Stimulated activated CD8-positive, alpha-beta memory T cell treated with anti-CD3 and anti-CD28 coated beads, Interleukin-15, amount 100 ng/mL, for 4 hours (primary cell): ENCODE data around the gene EEF1E1.

Experiments
- DNase-seq, 2 donors: peaks; one replicate each; pipeline ENCODE4 v3.0.0-alpha.2; 2020; ENCODE audit warnings: low read depth in 2 of 2

Gene EEF1E1

DNA sequence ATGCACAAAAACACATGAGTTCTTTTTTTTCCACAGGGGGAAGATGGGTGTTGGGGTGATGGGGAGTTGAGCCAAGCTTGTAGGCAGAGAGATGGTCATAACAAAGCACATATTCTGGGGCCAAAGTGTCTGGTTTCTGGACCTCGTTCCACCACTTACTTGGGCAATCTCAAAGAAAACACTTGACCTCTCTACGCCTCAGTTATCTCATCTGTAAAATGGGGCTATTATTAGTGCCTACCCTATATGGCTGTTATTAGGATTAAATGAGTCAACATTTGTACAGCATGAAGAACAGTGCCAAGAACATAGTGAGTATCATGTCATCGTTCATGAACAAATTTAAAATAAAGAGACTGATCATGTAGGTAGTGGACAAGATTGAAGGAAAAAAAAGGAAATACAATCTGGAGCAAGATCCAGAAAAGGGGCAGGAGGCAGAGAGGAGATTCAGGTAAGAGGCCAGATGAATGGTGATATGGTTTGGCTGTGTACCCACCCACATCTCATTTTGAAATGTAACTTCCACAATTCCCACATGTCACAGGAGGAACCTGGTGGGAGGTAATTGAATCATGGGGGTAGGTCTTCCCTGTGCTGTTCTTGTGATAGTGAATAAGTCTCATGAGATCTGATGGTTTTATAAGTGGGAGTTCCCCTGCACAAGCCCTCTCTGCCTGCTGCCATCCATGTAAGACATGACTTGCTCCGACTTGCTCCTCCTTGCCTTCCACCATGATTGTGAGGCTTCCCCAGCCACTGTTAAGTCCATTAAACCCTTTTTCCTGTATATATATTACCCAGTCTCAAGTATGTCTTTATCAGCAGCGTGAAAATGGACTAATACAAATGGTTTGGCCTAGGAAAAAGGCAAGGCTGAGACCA lies 14.2 kb downstream of the EEF1E1 start:
- DNase-seq, result no peak

DNA sequence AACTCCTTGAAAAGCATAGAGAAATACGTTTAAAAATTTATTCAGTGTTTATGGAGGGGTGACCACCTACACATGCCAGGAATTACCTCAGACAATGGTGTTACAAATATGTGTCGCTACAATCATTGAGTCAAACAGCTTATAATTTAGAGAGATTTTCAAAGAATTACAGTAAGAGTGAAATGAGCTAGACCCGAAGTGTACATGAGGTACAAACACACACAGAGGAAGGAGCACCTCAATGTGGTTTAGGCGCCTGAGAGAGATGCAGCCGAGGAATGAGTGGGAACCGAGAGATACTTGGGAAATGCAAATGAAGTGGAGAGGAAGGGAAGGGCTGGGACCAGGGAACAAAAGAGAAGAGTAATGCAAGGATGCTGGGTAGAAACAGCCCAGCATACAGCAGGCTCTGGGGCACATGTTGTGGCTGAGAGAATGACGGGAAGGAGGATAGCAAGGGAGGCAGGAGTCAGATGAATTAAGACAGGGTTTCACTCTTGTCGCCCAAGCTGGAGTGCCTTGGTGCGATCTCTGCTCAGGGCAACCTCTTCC lies 15.5 kb downstream of the EEF1E1 start:
- DNase-seq, result no peak

DNA sequence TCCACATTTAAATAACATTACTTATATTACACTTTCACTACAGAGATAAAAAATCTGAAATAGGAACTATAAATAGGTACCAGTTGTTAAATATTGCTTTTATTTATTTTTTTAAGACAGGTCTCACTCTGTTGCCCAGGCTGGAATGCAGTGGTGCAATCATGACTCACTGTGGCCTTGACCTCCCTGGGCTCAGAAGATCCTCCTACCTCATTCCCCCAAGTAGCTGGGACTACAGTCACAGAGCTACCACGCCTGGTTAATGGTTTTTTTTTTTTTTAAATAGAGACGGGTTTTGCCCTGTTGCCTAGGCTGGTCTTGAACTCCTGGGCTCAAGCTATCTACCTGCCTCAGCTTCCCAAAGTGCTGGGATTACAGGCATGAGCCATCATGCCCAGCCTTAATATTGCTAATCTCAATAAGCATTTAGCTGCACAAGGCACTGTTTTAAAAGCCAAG lies 17.3 kb downstream of the EEF1E1 start:
- no peak for DNase-seq

DNA sequence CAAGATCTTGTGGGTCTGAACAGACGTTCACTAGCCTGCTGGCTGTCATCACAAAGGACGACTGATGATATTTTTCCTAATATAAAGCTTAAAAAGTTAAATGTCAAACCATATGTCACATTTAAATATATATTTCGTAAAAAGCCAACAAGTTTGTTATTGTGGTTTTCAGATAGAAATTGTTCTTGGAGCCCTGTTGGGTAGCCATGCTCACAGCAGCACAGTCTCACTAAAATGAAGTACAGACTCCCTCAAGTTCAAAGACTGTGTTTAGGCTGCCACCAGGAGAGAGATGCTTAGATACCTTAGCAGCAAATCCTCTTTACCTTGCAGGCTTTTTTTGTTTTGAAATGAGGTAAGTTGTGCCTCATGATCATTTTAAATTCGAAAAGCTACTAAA lies 17.8 kb downstream of the EEF1E1 start:
- DNase-seq, result no peak

DNA sequence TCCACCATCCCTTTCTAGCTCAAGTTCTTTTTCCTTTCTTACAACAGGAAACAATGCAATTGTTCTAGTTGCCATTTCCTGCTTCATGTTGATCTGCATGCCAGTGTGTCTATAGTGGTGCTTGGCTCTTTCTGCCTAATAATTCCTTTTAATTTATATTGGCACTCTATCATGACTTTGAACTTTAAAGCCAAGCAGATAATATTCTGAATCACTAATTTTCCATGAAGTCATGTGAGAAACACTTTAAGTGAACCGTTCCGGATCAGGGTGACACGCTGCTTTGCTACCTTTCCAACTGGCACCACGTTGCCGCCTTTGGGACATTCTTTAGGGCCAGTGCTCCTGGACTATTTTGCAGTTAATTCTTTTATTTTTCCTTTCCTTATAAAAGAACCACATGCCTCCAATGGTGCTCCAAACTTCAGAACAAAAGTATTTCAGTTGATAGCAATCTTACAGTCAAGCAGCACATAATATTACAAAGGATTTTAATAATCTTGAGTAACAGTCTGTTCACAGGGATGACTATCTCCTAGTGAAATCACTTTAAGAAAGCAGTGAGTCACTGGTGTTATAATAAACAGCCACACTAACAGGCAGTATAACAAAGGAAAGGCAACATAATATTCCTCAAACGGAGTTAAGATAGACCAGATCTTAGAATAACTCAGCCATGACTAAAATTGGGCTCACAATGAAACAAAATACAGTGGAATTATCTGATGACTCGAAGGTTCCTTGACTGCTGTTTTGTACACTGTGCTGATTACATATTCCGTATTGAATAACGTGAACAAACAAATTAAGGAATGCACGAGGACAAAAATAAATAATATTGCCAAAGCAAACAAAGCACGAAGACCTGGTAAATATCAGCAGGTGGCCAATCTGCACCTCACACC lies 19.1 kb downstream of the EEF1E1 start:
- DNase-seq, result no peak

DNA sequence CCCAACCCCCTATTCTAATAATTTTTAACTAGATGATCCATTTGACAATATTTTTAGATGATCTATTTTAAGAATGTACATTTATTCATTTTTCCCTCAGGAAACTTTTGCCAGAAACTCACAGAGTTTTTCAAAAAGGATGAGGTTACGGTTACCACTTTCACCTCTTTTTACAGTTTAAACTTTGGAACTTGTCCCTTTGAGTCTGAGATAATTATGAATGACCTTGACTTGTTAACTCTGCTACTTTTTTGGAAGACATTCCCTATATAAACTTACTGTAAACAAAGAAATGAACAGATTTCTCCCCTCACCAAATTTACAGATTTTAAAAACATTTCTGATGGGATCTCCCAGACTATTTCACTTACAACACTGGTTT lies 19.8 kb downstream of the EEF1E1 start:
- DNase-seq, result no peak

DNA sequence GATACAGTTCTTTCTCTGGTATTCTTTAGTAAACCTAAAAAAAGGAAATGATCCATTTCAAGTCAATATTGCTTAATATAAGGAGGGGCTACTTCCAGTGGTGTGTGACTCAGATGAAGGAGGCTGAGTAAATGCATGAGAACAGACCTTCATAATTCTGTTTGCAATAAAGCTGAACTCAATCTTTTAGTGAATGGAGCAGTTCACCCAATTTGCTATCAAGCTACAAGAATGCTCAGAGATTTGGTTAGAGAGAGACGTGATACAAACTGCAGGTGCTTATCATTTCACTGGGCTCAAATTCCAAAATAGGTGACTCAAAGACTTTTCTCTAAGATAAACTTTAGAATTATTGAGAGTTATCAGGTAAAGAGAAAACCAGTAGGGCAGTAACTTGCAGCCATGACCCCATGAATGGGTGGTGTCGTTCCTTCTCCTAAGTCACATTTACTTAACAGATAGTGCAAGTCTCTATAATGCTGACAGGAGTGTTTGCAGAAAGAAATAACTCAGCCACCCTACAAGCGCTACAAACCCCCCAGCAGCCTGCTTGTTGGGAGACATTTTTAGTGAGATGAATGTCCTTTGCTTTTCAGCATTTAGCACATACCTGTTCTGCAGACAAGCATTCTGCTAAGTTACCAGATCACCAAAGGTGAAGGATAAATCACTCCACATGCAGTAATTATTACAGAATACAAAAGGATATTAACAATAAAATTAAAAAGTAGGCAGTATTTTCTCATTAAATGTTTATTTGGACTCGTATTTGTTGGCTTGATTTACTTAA lies 21.8 kb downstream of the EEF1E1 start:
- DNase-seq, result no peak

DNA sequence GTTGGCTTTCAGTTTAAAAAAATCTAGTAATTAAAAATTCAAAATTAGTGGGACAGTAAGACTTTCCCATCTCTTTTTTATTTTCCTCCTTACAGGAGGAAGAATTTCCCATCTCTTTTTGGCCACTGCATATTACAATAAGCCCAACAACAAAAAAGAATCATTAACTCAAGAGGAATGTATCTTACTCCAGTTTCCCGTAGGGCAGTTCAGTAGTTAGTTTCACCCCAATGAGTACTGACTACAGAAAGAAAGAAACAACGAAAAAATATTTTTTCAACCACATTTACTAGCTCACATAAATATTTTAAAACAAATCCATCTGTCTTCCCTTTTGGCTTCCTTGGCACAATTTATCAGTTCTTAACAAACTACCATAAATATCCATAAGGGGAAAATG lies 23.2 kb downstream of the EEF1E1 start:
- DNase-seq, result no peak

DNA sequence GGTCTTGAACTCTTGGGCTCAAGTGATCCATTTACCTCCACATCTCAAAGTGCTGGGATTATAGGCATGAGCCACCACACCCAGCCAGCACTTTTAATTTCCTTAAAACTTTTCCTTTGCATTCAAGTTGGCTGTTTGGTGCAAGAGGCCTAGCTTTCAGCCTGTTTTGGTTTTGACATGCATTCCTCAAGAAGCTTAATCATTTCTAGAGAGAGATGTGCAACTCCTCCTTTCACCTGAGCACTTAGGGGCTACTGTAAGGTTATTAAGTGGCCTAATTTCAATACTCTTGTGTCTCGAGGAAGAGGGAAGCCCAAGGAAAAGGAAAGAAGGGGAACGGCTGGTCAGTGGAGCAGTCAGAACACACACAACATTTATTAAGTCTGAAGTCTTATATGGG lies 24.4 kb downstream of the EEF1E1 start:
- no peak for DNase-seq

DNA sequence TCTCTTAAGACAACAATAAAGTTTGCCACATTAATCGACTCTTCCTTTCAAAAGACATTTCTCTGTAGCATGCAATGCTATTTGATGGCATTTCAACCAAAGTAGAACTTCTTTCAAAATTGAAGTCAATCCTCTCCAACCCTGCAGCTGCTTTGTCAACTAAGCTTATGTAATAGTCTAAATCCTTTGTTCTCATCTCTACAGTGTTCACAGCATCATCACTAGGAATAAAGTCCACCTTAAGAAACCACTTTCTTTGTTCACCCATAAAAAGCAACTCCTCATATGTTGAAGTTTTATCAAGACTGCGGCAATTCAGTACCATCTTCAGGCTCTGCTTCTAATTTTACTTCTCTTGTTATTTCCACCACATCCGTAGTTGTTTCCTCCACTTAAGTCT lies 26.6 kb downstream of the EEF1E1 start:
- no peak for DNase-seq

DNA sequence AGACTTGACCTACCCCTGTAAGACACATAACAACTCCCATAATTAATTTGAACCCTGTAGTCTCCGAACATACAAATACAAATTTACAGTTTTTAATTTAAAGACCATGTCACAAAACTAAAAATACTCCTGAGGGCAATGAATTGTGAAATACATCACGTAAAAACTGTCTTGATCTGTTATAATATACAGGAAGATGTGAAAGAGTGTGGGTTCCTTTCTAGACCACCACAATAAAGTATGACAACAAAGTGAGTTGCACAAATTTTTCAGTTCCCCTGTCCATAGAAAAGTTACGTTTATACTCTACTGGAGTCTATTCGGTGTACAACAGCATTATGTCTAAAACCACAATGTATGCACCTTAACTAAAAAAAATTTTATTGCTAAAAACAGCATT lies 27.2 kb downstream of the EEF1E1 start:
- no peak for DNase-seq

DNA sequence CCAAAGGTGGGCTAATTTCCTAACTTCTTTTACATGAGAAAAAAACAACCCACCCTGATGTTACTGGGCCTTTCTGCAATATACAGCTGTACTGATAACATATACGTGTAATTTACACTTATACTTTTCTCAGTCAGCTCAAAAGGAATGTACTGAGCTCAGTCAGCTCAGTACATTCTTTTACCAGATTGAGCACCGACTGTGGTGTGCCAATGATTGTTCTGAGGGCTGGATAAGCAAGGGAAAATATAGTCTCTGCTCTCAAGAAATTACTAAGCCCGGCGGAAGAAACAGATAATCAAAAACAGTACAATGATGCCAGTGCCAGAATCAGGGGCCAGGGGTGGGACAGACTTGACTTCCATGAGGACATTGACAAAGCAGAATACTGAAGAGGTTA lies 28.1 kb downstream of the EEF1E1 start:
- no peak for DNase-seq

DNA sequence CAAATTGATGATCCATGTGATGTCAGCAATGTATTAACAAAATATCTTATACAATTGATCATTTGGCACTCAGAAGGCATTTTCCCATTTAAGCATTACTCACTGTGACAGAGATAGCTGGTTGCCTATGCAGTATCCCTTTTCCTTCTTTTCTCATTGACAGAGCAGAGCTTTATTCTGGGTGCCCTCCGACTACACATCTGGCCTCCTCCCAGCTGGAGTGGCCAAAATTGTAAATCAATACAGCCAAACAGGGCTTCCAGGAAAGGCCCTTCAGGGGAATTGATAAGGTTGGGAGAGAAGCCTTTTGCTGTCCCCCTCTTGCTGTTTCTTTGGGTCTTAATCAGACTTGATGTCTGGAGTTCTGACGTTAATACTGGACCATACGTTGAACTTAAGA lies 28.6 kb downstream of the EEF1E1 start:
- DNase-seq, result no peak

DNA sequence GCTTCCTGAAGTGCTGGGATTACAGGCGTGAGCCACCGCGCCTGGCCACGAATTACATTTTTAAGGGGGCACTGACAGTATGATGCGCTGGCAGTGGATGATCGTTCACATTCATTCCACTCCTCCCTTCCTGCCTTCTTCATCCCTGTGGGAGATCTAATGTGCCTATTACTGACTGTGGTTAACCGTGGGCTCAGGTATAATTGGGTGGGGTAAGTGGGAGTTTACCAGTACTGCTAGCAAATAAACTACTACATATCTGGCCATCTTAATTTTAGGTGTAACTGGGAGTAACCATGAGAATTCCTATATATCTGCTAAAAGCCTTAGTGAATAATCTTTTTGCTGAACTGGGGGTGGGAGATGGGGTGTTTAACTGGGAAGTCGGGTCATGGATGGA lies 31.6 kb downstream of the EEF1E1 start:
- DNase-seq, result no peak

DNA sequence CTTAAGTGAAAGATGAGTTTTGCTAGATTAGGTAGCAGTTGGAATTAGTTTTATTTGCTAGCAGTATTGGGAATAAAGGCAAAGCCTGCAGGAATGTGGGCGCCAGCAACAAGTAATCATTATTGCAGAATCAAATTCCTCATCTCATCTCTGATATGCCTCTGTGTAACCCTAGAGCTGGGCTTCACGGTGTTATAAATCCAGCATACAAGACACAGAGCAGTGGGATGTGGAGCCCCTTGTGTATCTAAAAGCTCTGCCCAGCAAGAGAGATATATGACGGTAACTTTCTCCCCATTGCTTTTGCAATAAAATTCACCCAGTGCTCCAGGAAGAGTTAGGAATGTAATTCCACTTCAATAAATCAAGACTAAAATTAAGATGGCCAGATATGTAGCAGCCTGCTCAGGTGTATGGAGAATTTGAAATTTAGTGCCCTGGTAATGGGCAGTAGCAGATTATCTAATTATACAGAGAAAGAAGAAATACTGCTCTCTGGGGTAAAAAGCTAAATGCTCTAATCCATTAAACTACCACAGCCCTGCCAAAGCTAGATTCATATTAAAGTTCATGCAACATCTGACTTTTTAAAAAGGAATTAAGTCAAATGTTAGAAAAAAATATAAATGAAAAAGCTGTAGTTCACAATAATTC lies 32.6 kb downstream of the EEF1E1 start:
- no peak for DNase-seq

DNA sequence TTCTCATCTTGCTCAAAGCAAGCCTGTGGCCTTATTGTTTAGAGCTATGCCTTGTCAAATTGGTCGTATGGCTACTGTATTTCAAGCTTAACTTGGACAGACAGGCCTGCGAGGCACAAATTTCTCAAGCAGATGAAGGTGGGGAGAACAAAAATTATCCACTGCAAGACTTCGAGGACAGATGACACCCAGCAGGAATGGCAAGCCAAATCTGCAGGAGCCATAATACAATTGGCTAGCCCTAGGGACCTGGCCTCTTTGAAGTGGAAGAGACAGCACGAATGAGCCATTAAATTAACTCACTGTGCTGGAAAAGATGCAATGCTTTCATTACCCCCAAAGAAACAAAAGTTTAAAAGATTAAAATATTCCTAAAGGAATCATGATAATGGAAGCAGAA lies 33.2 kb downstream of the EEF1E1 start:
- no peak for DNase-seq

DNA sequence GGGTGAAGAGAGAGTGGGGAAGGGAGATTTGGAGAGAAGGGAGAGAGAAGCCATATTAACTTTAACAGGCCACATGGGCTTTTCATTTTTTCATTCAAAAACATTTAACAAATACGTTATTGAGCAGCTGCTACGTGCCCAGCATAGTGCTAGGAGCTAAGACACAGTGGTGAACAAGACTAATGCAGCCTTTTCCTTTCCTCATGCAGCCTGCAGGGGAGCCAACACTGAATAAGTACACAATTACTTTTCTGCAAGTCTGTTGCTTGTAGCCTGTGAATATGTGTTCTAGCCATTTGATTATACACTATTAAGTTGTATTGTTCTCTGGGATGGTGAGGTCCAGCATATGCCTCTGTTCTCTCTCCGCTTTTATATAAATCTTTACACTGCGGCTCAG lies 36.2 kb downstream of the EEF1E1 start:
- no peak for DNase-seq

DNA sequence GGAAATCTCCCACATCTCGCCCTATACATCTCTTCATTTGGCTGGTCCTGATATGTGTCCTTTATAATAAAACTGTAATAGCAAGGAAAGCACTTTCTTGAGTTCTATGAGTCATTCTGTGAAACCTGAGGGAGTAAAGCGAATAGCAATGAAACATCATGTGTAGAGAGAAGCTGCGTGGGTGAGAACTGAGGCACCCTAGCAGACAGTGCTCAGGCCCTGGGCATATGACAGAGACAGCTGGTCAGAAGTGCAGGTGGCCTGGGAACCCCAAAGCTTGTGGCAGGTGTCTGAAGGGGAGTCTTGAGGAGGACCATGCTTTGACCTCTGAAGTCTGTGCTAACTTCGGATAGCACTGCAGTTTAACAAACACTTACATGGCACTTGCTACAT lies 36.8 kb downstream of the EEF1E1 start:
- no peak for DNase-seq

DNA sequence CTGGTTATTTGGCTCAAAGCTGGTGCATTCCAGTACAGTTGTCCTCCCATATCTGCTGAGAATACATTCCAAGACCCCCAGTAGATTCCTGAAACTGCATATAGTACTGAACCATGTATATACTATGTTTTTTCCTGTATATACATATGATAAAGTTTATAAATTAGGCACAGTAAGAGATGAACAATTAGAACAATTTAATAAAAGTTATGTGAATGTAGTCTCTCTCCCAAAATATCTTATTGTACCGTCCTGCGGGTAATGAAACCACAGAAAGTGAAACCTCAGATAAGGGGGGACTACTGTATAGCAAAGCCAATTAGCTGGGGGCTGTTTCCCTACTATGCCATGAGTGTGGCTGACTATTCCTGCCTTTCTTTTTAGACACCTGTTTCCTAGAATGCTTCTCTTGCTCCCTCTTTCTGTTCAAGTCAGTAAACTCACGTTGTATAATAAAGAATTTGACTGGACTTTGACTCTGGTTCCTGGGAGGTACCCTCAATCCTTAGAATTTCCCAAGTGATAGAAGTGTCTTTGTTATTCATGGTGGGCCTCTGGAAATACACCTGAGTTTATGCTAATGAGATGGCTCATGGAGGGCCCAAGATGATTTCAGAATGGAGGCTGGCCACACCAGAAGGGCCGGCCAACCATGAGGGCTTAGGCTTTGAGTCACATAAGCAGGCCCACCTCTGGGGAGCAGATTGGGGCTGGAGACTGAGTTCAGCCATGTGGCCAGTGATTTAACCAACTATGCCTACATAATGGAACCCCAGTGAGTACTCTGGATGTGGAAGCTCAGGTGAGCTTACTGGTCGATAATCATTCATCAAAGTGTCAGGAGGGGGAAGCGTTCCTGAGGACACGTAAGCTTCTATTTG lies 37.5 kb downstream of the EEF1E1 start:
- DNase-seq, result no peak
